HG03097 (cell line): ENCODE data around the gene ID4.

Experiments used
- ATAC-seq: cut with Tn5 transposase; IDR thresholded peaks from one replicate; pipeline ENCODE4 v1.9.1; 2021; ENCODE audit not compliant: unreplicated experiment, low FRiP score

The ID4 gene

DNA sequence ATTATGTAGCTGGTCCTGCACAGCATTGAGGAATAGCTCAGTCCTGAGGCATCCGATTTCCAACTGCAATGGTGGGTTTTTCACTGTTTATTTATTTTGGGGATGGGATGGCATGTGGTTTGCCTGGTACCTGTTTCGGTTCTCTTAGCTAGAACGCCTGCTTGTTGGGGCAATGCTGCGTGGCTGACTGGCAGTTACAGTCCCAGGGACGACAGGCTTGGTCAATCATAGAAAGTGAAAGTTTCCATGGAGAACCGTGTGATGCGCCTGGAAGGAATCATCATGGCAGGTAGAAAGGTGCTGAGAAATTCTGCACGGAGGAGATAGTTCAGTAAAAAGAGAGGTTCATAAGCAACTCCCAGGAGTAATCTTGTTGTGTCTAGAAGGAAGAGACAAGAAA, 18.4 kb downstream of the ID4 start:
- no peak for ATAC-seq

DNA sequence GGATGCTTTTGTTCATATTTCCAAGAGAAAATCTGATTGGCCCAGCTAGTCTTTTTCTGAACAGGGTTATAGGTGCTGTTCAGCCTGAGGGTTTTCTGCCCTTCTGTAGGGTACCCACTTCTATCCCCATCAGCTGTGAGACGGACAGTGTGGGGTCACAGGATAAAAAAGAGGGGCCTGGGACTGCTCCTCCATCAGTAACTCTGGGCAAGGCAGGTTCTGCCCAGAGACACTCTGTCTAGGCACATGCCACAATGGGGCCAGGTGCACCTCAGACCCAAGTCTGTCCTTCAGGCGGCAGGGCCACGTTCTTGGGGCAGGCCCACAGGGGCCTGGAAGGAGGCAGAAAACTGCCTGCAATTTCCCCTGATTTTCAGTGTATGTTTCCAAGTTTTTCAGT, 20.0 kb downstream of the ID4 start:
- ATAC-seq: no peak

DNA sequence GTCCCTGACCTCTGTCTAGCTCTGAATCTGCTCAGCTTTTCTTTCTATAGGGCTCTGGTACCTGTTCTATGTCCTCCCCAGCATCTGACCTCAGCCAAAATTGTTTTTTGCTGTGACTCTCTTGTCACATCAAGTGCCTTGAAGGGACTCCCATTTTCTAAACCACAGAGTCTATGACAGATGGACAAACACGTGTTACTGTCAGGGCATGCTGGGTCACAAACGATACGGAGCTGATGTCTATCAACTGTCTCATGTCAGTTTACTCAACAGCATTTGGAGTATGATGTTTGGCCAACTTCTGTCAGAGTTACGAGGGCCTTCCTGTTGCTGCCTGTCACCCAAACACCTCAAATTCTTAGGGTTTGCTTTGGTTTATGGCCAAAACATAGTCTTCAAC, 20.5 kb downstream of the ID4 start:
- no peak for ATAC-seq

DNA sequence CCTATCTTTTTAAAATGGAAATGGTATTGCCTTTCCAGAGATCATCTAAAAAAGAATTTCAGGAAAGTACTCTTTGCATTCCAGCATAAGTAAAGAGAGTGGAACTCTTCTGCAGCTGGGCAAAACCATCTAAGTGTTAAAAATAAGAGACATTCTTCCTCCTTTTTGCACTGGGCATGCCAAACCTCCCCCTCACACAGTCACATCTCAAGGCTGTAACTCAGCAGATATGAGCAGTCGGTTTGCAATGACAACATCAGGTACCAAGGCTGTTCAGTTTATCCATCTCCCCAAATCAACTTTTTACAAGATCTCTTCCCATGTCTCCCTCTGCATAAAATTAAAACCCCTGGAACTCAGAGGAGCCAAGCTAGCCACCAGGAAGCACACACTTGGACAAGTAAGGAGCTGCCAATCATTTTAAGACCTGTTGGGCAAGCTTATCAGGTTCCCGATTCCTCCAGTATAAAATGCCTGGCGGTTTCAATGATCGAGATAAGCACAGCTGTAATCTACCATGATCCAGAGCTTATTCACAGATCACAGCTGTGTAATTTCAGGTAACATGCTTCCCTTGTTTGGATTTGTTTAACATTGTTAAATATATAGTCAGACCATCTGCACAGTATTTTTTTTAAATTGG, 23.2 kb downstream of the ID4 start:
- no peak for ATAC-seq

DNA sequence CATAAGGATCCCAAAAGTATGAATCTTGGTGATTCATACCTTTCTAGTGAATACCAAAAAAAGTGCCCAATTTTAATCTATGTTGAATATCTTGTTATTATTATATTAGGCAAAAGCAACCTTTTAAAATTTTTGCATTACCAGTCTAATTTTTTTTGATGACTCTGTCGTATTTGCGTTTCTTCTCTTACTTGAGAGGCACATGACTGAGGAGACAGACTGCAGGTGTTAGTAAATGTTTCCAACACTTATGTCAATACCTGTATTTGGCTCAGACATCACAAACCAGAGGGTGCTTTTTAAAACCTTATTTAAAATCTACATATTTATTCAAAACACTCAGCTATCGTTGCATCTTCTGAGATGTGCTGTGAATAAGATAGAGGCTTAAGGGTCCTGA, 27.1 kb downstream of the ID4 start:
- no peak for ATAC-seq

DNA sequence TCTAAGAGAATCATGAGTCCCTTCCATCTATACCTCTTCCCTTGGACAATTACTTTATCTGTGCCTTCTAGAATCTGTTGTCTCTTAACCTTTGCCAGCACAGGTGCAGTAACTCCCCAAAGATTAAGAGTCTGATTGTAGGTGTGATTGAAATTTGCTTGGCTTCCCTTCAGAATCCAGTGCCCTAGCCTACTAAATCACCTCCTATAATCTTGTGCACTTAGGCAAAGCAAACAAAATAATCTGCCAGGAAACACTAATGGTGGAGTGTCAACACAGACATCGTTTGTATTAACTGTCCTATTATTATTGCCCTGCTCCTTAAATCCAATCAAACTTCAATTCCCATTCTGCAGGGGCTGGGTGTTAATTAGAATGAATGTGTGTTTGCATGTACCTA, 28.0 kb downstream of the ID4 start:
- no peak for ATAC-seq

DNA sequence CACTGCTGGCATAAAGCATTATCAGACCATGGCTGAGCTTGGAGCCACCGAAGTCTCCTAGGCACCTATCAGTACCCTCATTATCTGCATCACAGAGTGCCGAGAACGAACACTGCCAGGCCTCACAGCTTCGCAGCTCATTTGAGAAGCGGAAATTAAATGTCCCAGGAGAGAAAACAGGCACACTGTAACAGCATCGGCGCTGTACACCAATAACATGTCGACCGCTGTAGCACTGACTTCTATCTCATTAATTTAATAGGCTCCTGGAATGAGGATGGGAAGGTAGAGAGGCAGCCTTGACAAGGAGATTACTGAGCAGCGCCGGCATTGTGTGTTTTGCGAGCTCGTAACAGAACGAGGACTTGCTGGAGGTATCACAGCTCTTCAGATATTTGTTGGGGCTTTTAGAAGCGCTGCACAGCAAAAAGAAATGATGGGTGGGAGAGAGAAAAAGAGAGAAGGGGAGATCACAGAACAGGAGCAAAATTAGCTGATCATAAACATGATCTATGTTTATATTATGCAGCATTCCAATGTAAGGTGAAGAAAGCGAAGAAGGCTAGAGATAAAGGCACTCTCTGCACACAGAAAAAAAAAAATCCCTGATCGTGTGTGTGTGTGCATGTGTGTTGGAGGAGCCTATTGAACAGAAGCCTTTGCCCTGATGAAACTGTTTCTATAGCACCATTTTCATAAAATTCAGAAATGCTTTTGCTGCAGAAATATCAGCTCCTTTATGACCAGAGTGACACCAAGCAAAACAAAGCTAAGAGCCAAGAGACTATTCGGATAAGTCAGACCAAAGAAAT, 29.2 kb downstream of the ID4 start:
- ATAC-seq: no peak

DNA sequence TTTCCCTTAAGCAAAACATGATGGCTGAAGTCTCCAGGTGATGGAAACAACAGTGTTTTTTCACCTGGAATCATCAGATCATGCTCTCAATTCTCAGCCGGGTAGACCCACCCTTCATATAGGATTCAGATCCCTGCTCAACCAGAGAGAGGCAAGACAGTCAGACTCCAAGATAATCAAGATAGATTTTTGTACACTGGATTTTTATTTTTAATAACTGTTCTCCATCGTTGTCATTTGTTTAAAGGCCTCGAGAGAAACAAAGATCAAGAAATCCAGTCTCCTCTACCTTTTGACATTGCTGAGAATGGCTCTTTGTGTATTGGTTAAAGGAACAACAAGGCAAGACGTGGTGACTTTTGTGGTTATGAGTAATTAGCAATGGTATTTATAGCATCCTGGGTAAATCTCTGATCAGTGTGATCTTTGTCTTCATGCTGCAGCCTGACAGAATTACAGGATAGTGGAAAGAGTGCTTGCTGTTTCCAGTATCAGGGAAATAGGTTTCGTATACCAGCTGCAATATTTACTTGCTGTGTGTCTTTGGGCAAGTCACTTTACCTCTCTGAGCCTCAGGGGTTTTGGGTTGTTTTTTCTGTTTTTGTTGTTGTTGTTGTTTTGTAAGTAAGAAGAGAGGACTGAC, 29.9 kb downstream of the ID4 start:
- no peak for ATAC-seq

DNA sequence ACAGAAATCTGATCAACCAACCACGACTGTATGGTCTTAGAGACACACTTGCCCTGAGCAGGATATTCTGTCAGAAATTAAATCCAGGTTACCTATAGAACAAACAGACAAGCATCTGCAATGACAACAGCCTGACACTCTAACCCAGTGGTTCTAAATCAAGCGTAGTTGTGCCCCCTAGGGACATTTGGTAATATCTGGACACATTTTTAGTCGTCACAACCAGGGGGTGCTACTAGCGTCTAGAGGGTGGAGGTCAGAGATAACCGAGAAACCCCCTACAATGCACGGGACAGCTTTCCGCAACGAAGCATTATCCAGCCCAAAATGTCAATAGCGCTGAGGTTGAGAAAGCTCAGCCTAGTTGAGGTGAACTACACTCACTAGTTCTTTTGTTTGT, 32.3 kb downstream of the ID4 start:
- no peak for ATAC-seq

DNA sequence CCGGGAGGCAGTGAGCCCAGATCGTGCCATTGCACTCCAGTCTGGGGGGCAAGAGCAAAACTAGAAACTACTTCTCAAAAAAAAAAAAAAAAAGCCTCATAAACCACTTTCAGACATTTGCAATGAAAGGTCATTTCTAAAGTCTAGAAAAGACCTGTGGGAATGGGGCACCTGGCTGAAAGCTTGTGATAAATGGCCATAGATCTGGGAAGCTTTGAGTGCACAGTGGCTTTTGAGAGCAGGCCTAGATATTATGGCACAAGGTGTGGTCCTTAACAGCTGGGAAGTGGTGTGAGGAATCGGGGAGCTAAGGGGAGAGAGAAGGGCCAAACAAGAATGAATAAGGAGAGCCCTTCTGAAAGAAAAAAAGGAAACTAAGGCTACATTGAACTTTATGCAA, 33.2 kb downstream of the ID4 start:
- no peak for ATAC-seq

DNA sequence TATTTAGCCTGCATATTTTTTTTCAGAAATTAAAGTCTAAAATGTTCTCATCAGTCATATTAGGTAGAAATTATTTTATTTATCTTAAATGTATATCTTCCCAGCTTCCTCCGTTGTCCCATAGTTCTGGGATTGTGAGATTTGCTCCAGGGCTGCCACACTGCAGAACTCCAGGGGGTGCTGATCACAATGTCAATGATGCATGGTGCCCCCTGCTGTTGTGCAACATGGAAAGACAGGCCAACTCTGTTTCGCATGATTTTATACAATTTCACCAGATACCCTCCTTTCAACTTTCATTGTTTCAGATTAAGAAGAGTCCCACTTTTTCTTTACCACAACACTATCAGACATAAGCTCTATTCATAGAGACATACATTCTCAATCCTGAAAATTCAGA, 35.9 kb downstream of the ID4 start:
- ATAC-seq: no peak

DNA sequence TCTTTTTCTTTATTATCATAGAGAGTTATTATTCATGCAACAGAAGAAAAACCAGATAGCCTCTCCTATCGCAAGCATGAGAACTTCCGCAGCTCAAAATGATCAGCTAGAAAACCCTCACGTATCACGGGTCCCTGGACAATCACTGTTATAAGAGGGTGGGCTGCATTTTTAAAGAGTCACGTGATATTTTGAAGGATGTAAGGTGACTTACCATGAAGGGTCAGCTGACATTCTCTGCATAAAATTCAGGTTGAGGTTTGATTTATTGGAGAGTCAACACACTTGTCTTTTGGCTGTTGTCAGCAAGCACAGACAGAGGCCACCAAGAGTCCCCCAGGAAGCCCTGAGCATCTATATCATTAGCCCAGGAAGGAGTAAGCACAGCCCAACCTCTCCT, 39.5 kb downstream of the ID4 start:
- ATAC-seq: no peak

DNA sequence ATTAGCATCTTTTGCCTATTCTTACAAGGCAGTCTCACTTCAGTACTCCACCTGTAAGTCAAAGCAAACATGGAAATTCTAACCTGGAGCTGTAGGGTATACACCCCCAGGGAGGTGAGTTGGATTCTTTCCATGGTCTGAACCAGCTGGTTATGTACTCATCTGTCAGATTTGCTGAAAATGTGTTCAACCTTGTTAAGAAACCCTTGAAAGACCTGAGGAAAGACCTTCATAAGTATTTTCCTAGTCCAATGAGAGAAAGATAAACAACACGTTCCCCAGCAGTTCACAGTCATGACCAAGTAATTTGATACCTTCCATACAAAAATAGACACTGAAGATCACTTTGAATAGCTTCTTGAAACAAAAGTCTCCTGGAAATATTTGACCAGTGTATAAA, 42.5 kb downstream of the ID4 start:
- no peak for ATAC-seq

DNA sequence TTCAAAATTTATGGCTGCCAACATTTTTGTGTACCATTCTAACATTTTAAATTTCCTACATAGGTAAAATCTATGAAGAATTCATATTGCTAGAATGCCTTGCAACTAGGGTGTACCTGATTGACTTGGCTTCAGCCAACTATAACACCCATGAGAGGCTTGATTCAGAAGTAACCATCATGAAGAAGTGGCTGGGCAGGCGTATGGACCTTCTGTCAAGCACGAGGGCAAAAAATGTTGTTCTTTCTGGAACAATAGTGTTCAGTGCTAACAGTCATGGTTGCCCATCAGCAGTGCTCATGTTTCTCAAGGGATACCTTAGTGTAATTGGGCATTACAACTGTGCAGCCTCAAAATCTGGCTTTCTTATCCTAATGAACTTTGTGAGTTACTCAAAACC, 42.9 kb downstream of the ID4 start:
- ATAC-seq: no peak

DNA sequence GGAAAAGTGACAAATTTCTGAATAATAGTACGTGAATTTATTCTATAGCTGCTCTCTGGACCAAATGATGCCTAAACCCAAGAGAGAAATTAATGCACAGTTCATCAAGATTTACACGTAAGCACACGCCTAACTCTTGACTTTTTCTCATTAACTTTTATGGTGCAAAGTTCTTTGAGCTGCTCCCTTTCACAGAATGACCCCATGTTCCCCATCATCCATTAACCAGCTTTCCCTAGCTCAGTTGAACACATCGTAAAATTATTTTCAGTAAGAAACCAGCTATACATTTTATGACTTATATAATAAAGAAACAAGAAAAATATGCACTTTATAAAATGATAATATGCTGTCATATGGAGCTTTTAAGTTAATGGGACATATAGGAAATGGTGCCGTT, 54.3 kb downstream of the ID4 start:
- no peak for ATAC-seq
